OCI-LY3 (cell line): ENCODE measurements around the gene EFNA4.

Experiments used
- EZH2phosphoT487 ChIP-seq: fragments of 200-600 bp; shearing (Covaris generic); IDR thresholded peaks from 2 replicates; pipeline ENCODE4 v1.6.1; 2018; ENCODE audit warnings: antibody characterized with exemption, mixed run types, low read depth
- TF ChIP-seq, protein P1 (sequence below): fragments of 200-600, 300-600 bp; sonication (generic); IDR thresholded peaks from 2 replicates; pipeline ENCODE4 v1.5.1; 2014; ENCODE audit warnings: antibody characterized with exemption, low read length, low read depth

DNA sequence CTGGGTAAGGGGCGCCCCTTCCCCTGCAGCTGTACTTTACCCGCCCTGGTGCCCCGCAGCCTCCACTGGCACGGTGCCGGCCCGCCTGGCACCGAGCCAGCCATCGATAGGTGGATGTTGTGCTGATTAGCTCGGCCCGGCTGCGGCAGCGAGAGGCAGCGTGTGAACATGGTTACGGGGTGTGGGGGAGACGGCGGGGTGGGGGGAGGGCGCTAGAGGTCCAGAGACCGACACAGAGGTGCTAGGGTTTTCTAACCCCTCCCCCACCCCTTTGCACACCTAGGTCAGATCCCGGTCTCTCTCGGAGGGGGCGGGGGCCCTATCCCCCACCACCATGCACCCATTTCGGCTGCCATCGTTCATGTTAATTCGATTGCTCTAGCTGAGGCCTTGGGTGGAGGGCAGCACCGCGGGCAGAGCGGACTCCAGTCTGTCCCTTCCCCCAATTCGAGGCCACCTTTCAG lies 6.7 kb downstream of the EFNA4 start:
- TF ChIP-seq, protein P1, sequence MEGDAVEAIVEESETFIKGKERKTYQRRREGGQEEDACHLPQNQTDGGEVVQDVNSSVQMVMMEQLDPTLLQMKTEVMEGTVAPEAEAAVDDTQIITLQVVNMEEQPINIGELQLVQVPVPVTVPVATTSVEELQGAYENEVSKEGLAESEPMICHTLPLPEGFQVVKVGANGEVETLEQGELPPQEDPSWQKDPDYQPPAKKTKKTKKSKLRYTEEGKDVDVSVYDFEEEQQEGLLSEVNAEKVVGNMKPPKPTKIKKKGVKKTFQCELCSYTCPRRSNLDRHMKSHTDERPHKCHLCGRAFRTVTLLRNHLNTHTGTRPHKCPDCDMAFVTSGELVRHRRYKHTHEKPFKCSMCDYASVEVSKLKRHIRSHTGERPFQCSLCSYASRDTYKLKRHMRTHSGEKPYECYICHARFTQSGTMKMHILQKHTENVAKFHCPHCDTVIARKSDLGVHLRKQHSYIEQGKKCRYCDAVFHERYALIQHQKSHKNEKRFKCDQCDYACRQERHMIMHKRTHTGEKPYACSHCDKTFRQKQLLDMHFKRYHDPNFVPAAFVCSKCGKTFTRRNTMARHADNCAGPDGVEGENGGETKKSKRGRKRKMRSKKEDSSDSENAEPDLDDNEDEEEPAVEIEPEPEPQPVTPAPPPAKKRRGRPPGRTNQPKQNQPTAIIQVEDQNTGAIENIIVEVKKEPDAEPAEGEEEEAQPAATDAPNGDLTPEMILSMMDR: no peak
- no peak for TF ChIP-seq EZH2phosphoT487
